GM12878 (cell line): ENCODE results near the gene ADGRG1. TPM values are rescaled to one million over a fixed set of nuclear protein-coding genes. Genes with fewer than 3 reads are reported as not detected.

Source experiments
- ATAC-seq: fragments of 200-7000 bp; cut with Tn5 transposase; 3 replicates; pipeline ENCODE4 v1.9.1; 2020; ENCODE audit warnings: mild to moderate bottlenecking, moderate library complexity
- BruUV-seq: library from RNA; stranded (reverse); fragments of 400-500 nt; replicated peaks from 2 replicates; lab custom pipeline; 2021; lab: Mats Ljungman, UMichigan
- CTCF ChIA-PET: fragments of 300-600 bp; sonication (Branson Sonifier 250); formaldehyde crosslinking; extraction: SDS; loops from one replicate; lab custom pipeline; 2021; ENCODE audit warnings: inconsistent platforms; lab: Yijun Ruan, JAX
- POLR2A ChIA-PET: fragments of 350-600 bp; formaldehyde crosslinking; extraction: SDS; loops from one replicate; lab custom pipeline; 2021; ENCODE audit warnings: inconsistent platforms; lab: Charles Lee
- RAD21 ChIA-PET: fragments of 300-600 bp; sonication (Branson Sonifier 250); formaldehyde crosslinking; loops from one replicate; lab custom pipeline; 2023; ENCODE audit warnings: antibody characterized with exemption; ENCODE audit not compliant: unreplicated experiment; lab: Charles Lee
- SMC1A ChIA-PET: fragments of 300-600 bp; sonication (Branson Sonifier 250); formaldehyde crosslinking; loops from one replicate; lab custom pipeline; 2023; ENCODE audit not compliant: unreplicated experiment, uncharacterized antibody; lab: Charles Lee
- DNase-seq: peaks from one replicate; pipeline ENCODE4 v3.0.0-alpha.2; 2011; ENCODE audit warnings: low read depth, low spot score
- FAIRE-seq: peaks from 3 replicates; lab custom pipeline; 2011; peaks lifted over from hg19 to GRCh38; lab: Jason Lieb, UNC
- H2AFZ ChIP-seq: 2 replicates; pipeline ENCODE4 v1.6.0; 2011; ENCODE audit warnings: low read depth, low read length, control low read depth; ENCODE audit not compliant: control insufficient read depth
- H3K27ac ChIP-seq: 2 replicates; pipeline ENCODE4 v1.5.1; 2011; ENCODE audit warnings: control low read depth; ENCODE audit not compliant: control insufficient read depth, insufficient read depth
- H3K27me3 ChIP-seq, 2 experiments: replicated peaks in 1 of 2; 2 replicates each; pipeline versions ENCODE4 v1.6.0 to v1.6.1; 2011; ENCODE audit warnings: low read length in 1 of 2; ENCODE audit not compliant: control insufficient read depth in 2 of 2, insufficient read depth in 2 of 2
- H3K36me3 ChIP-seq, 2 experiments: 2 replicates each; pipeline ENCODE4 v1.5.1; 2011; ENCODE audit warnings: low read length in 1 of 2; ENCODE audit not compliant: control insufficient read depth in 2 of 2, insufficient read depth in 2 of 2
- H3K4me1 ChIP-seq: 2 replicates; pipeline ENCODE4 v1.6.1; 2011; ENCODE audit warnings: mild to moderate bottlenecking, low read length, moderate library complexity, mixed read lengths; ENCODE audit not compliant: control insufficient read depth, insufficient read depth
- H3K4me2 ChIP-seq: 2 replicates; pipeline ENCODE4 v1.6.0; 2011; ENCODE audit warnings: control low read depth; ENCODE audit not compliant: control insufficient read depth, insufficient read depth
- H3K4me3 ChIP-seq: fragments of 200-600 bp; sonication (generic); 2 replicates; pipeline ENCODE4 v1.5.1; 2016
- H3K79me2 ChIP-seq: 2 replicates; pipeline ENCODE4 v1.6.0; 2011; ENCODE audit warnings: low read length; ENCODE audit not compliant: control insufficient read depth, insufficient read depth
- H3K9ac ChIP-seq: 2 replicates; pipeline ENCODE4 v1.8.0; 2011; ENCODE audit warnings: low read length, control low read depth, mixed read lengths; ENCODE audit not compliant: control insufficient read depth, insufficient read depth
- H3K9me3 ChIP-seq: replicated peaks from 3 replicates; pipeline ENCODE4 v1.5.1; 2011; ENCODE audit warnings: mild to moderate bottlenecking, low read length; ENCODE audit not compliant: control insufficient read depth, insufficient read depth
- H4K20me1 ChIP-seq: 2 replicates; pipeline ENCODE4 v1.6.0; 2011; ENCODE audit not compliant: control insufficient read depth, insufficient read depth
- ATF7 ChIP-seq: fragments of 450-650 bp; IDR thresholded peaks from 2 replicates; pipeline ENCODE4 v1.6.1; 2016; ENCODE audit warnings: low read depth, mild to moderate bottlenecking
- BCL3 ChIP-seq: IDR thresholded peaks from 2 replicates; pipeline ENCODE4 v1.6.1; 2011; ENCODE audit warnings: borderline replicate concordance, low read depth, mild to moderate bottlenecking, moderate library complexity, low read length; ENCODE audit not compliant: insufficient read depth, poor library complexity, severe bottlenecking
- DPF2 ChIP-seq: fragments of 450-650 bp; IDR thresholded peaks from 2 replicates; pipeline ENCODE4 v1.6.1; 2017; ENCODE audit warnings: mild to moderate bottlenecking
- ELK1 ChIP-seq: IDR thresholded peaks from 2 replicates; pipeline ENCODE4 v1.6.1; 2012; ENCODE audit warnings: low read depth, low read length, improper control_type of control experiment
- GABPA ChIP-seq: IDR thresholded peaks from 2 replicates; pipeline ENCODE4 v1.6.1; 2014; ENCODE audit warnings: antibody characterized with exemption, low read depth, mild to moderate bottlenecking, inconsistent platforms
- HDGF ChIP-seq: fragments of 450-650 bp; IDR thresholded peaks from 2 replicates; pipeline ENCODE4 v1.6.1; 2016; ENCODE audit warnings: antibody characterized with exemption
- JUND ChIP-seq: IDR thresholded peaks from 2 replicates; pipeline ENCODE4 v1.6.1; 2012; ENCODE audit warnings: low read depth, mild to moderate bottlenecking, low read length, improper control_type of control experiment, moderate library complexity
- LARP7 ChIP-seq: fragments of 450-650 bp; IDR thresholded peaks from 2 replicates; pipeline ENCODE4 v1.6.1; 2017; ENCODE audit warnings: mild to moderate bottlenecking
- MEF2A ChIP-seq: IDR thresholded peaks from 2 replicates; pipeline ENCODE4 v1.6.1; 2011; ENCODE audit warnings: low read depth, mild to moderate bottlenecking, low read length, moderate library complexity; ENCODE audit not compliant: insufficient read depth
- NFYA ChIP-seq: IDR thresholded peaks from 2 replicates; pipeline ENCODE4 v1.6.1; 2011; ENCODE audit warnings: low read depth, mild to moderate bottlenecking, low read length, improper control_type of control experiment, borderline replicate concordance
- PBX3 ChIP-seq: IDR thresholded peaks from 2 replicates; pipeline ENCODE4 v1.6.1; 2011; ENCODE audit warnings: mild to moderate bottlenecking, low read depth, low read length, moderate library complexity; ENCODE audit not compliant: insufficient replicate concordance
- POLR2A ChIP-seq: IDR thresholded peaks from 2 replicates; pipeline ENCODE4 v1.6.1; 2011; ENCODE audit warnings: low read depth, mild to moderate bottlenecking, low read length
- POU2F2 ChIP-seq: IDR thresholded peaks from 3 replicates; pipeline ENCODE4 v1.6.1; 2011; ENCODE audit warnings: low read depth, mild to moderate bottlenecking, low read length, borderline replicate concordance
- ZNF217 ChIP-seq: fragments of 450-650 bp; IDR thresholded peaks from 2 replicates; pipeline ENCODE4 v1.6.1; 2017; ENCODE audit warnings: antibody characterized with exemption, mild to moderate bottlenecking
- ZNF24 ChIP-seq: fragments of 450-650 bp; IDR thresholded peaks from 2 replicates; pipeline ENCODE4 v1.6.1; 2017; ENCODE audit warnings: antibody characterized with exemption, mild to moderate bottlenecking
- WGBS: methylation state at CpG from one replicate; pipeline ENCODE4 v1.1.6; 2016; ENCODE audit warnings: low lambda C conversion rate; ENCODE audit not compliant: insufficient replicate concordance, insufficient coverage; ENCODE audit errors: missing lambda C conversion rate; 5-methylcytosine and 5-hydroxymethylcytosine counted together
- in situ Hi-C: fragments of 300-500 bp; cut with MboI; formaldehyde crosslinking; loops from 9 replicates; pipeline ENCODE4 v1.14.3; 2018; ENCODE audit warnings: mixed read lengths
- intact Hi-C: fragments of 100-400 bp; cut with micrococcal nuclease; formaldehyde crosslinking; loops from one replicate; pipeline ENCODE4 v1.14.2; 2022; ENCODE audit not compliant: unreplicated experiment
- polyA plus RNA-seq, 11 experiments: library from polyadenylated mRNA; depleted of rRNA in 4 of 11; unstranded in 6 of 11; stranded (reverse) in 5 of 11; fragments of >200 nt; fragmentation: Nextera tagmentation in 4 of 11; fragmentation: Illumina TruSeq in 1 of 11; extraction: Ambion mirVana in 4 of 11; extraction: Trizol in 1 of 11; gene quantifications; 1 replicate in 1 of 11; 2 replicates in 10 of 11; pipeline versions ENCODE4 v1.2.1 to v1.2.3, GENCODE V29; 2011 to 2016; ENCODE audit warnings: inconsistent platforms in 2 of 11, missing spikeins in 2 of 11, low read depth in 1 of 11
- total RNA-seq, 4 experiments: library from RNA; depleted of rRNA in 3 of 4; stranded (reverse); fragments of >200 nt in 3 of 4; fragmentation: Illumina TruSeq in 1 of 4; extraction: Trizol in 1 of 4; gene quantifications; 2 replicates each; pipeline versions ENCODE4 v1.2.1 to v1.2.3, GENCODE V29; 2013 to 2021
- TF ChIP-seq, protein P1 (sequence below): fragments of 450-650 bp; IDR thresholded peaks from 2 replicates; pipeline ENCODE4 v1.6.1; 2017; ENCODE audit warnings: mild to moderate bottlenecking

ADGRG1 gene
- total and polyA plus RNA-seq, 10 of the 15 experiments (the other 5 are each of a cell fraction or from before 2014, with no cell fraction given) = 0.07 to 2.0 (median 0.75) TPM

GRCh38 chr16:57663917-57664661 lies 35.7 kb downstream of the ADGRG1 start (continued):
- TF ChIP-seq POU2F2 (no peak), GABPA (no peak), HDGF (no peak), POLR2A (no peak), JUND (no peak), ZNF24 (no peak)

GRCh38 chr16:57664662-57665025 lies 36.2 kb downstream of the ADGRG1 start:
- no peaks in the 10 kb centered on the region; a peak in 2 of 4 replicates for H3K27me3 ChIP-seq
- H3K4me2 ChIP-seq = no peak overlapping the region
- SMC1A ChIA-PET = no interaction called here
- DNase-seq = no peak
- POLR2A ChIA-PET = no interaction called here
- H3K9ac ChIP-seq = no peak overlapping the region
- no TSS peak for BruUV-seq
- no peaks in the 10 kb centered on the region for H3K9me3 ChIP-seq
- H4K20me1 ChIP-seq = no peaks in the 10 kb centered on the region
- WGBS = 50% methylated on average over 6 of the region's 6 CpGs
- RAD21 ChIA-PET = interaction anchor here (0.7 kb wide), 1 partner anchor 835 kb away, joined by 3 read pairs; no protein-coding TSS in a partner anchor
- intact Hi-C loops (no loop called here), in situ Hi-C loops (no loop called here)
- no peak overlapping the region for H3K4me3 ChIP-seq
- H3K4me1 ChIP-seq = no peaks in the 10 kb centered on the region
- no peak for ATAC-seq
- H2AFZ ChIP-seq = no peak overlapping the region
- H3K36me3 ChIP-seq = no peaks in the 10 kb centered on the region
- CTCF ChIA-PET = interaction anchor here (0.7 to 1.8 kb wide), 3 partner anchors 88 to 689 kb away, joined by 3 to 7 read pairs (median 3); no protein-coding TSS in a partner anchor
- no peaks in the 10 kb centered on the region for H3K79me2 ChIP-seq
- FAIRE-seq = peak; percentile 7
- no peak overlapping the region for H3K27ac ChIP-seq
- TF ChIP-seq ZNF217 (no peak), ATF7 (no peak), NFYA (no peak), DPF2 (no peak), BCL3 (no peak), PBX3 (no peak), MEF2A (no peak), LARP7 (no peak), ELK1 (no peak)
- TF ChIP-seq, protein P1, sequence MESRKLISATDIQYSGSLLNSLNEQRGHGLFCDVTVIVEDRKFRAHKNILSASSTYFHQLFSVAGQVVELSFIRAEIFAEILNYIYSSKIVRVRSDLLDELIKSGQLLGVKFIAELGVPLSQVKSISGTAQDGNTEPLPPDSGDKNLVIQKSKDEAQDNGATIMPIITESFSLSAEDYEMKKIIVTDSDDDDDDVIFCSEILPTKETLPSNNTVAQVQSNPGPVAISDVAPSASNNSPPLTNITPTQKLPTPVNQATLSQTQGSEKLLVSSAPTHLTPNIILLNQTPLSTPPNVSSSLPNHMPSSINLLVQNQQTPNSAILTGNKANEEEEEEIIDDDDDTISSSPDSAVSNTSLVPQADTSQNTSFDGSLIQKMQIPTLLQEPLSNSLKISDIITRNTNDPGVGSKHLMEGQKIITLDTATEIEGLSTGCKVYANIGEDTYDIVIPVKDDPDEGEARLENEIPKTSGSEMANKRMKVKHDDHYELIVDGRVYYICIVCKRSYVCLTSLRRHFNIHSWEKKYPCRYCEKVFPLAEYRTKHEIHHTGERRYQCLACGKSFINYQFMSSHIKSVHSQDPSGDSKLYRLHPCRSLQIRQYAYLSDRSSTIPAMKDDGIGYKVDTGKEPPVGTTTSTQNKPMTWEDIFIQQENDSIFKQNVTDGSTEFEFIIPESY = no peak
